IPS-18a (cell line): ENCODE measurements around the gene RBM4B.

Source experiments
- H3K27ac ChIP-seq: one replicate; pipeline ENCODE4 v1.5.1; 2013; ENCODE audit warnings: low read length
- H3K27me3 ChIP-seq: one replicate; pipeline ENCODE4 v1.6.1; 2013; ENCODE audit warnings: mild to moderate bottlenecking, low read length; ENCODE audit not compliant: control insufficient read depth, insufficient read depth
- H3K36me3 ChIP-seq: one replicate; pipeline ENCODE4 v1.6.1; 2013; ENCODE audit warnings: low read depth, low read length; ENCODE audit not compliant: control insufficient read depth
- H3K4me1 ChIP-seq: one replicate; pipeline ENCODE4 v1.6.1; 2013; ENCODE audit warnings: low read depth, low read length; ENCODE audit not compliant: control insufficient read depth
- H3K4me3 ChIP-seq: one replicate; pipeline ENCODE4 v1.5.1; 2013; ENCODE audit warnings: low read length
- H3K9ac ChIP-seq: one replicate; pipeline ENCODE4 v1.6.1; 2013; ENCODE audit warnings: mild to moderate bottlenecking, low read length, moderate library complexity
- H3K9me3 ChIP-seq: one replicate; pipeline ENCODE4 v1.6.1; 2013; ENCODE audit warnings: low read depth, low read length; ENCODE audit not compliant: control insufficient read depth

RBM4B gene

GRCh38 chr11:66616379-66617154 is 61.1 kb downstream of the RBM4B start, which contains the start of gene RBM14:
TSS of gene RBM14 (plus strand) at chr11:66616630. CDS start at chr11:66616721, 91 bp downstream.
- Histone ChIP-seq H3K27me3 (no peaks in the 10 kb centered on the region), H3K36me3 (peaks cover 24% of the 10 kb centered on the region), H3K9ac (peak within 1 kb of the TSS; percentile 97), H3K4me3 (peak within 1 kb of the TSS; percentile 94), H3K9me3 (no peaks in the 10 kb centered on the region), H3K4me1 (peaks cover 14% of the 10 kb centered on the region), H3K27ac (peak within 1 kb of the TSS; percentile 95)
